ENCODE results near the gene OR2T11.

DNA sequence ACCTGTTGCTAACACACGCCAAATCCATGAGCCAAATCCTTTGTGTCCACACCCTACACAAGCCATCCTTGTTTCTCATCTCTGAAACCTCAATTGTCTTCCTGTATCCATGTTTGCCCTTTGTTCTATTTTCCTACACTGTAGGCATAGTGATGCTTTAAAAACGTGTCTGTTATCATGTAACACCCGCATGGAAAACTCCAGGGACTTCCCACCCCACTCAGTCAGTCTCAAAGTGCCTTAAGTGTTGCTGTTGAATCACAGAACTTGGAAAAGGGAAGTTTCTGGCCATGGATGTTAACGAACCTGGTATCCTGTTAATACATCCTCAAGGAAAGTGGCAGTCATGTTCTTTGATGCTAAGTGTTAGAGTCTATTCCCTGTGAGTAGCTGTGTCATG, 9.7 kb downstream of the OR2T11 start:
- no peak for TF ChIP-seq RAD21 (IDR thresholded peaks at IDR 0.05)
- TF ChIP-seq, protein P1, sequence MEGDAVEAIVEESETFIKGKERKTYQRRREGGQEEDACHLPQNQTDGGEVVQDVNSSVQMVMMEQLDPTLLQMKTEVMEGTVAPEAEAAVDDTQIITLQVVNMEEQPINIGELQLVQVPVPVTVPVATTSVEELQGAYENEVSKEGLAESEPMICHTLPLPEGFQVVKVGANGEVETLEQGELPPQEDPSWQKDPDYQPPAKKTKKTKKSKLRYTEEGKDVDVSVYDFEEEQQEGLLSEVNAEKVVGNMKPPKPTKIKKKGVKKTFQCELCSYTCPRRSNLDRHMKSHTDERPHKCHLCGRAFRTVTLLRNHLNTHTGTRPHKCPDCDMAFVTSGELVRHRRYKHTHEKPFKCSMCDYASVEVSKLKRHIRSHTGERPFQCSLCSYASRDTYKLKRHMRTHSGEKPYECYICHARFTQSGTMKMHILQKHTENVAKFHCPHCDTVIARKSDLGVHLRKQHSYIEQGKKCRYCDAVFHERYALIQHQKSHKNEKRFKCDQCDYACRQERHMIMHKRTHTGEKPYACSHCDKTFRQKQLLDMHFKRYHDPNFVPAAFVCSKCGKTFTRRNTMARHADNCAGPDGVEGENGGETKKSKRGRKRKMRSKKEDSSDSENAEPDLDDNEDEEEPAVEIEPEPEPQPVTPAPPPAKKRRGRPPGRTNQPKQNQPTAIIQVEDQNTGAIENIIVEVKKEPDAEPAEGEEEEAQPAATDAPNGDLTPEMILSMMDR (IDR thresholded peaks at IDR 0.05; ENCODE audit: low read depth, low read length, missing input control) = no peak
- TF ChIP-seq HNF4A (conservative IDR thresholded peaks at IDR 0.05) = no peak
- no peak for TF ChIP-seq GABPA (IDR thresholded peaks at IDR 0.05 in 1 of 2, conservative IDR thresholded peaks at IDR 0.05 in 1 of 2)
- TF ChIP-seq TAF1 (conservative IDR thresholded peaks at IDR 0.05) = no peak
- no peak for TF ChIP-seq YY1 (IDR thresholded peaks at IDR 0.05)
- TF ChIP-seq, protein P2, sequence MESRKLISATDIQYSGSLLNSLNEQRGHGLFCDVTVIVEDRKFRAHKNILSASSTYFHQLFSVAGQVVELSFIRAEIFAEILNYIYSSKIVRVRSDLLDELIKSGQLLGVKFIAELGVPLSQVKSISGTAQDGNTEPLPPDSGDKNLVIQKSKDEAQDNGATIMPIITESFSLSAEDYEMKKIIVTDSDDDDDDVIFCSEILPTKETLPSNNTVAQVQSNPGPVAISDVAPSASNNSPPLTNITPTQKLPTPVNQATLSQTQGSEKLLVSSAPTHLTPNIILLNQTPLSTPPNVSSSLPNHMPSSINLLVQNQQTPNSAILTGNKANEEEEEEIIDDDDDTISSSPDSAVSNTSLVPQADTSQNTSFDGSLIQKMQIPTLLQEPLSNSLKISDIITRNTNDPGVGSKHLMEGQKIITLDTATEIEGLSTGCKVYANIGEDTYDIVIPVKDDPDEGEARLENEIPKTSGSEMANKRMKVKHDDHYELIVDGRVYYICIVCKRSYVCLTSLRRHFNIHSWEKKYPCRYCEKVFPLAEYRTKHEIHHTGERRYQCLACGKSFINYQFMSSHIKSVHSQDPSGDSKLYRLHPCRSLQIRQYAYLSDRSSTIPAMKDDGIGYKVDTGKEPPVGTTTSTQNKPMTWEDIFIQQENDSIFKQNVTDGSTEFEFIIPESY (IDR thresholded peaks at IDR 0.05) = no peak
- no peak for TF ChIP-seq EGR1 (IDR thresholded peaks at IDR 0.05; ENCODE audit: low read depth in 2 of 2)
- no peak for TF ChIP-seq MAX (IDR thresholded peaks at IDR 0.05)
- no peak for TF ChIP-seq SP1 (IDR thresholded peaks at IDR 0.05)
- TF ChIP-seq ATF3 (IDR thresholded peaks at IDR 0.05) = no peak
- no peak for TF ChIP-seq FOXA1 (IDR thresholded peaks at IDR 0.05)
- no peak for TF ChIP-seq REST (IDR thresholded peaks at IDR 0.05)
- no peak for TF ChIP-seq JUND (IDR thresholded peaks at IDR 0.05)
